DOHH2 (cell line): ENCODE results near the gene TACR2.

Experiments used
- H3F3A ChIP-seq: fragments of 200-600 bp; sonication (generic), shearing (Covaris generic); 2 replicates; pipeline ENCODE4 v1.6.0; 2016; ENCODE audit warnings: antibody characterized with exemption, mild to moderate bottlenecking; ENCODE audit not compliant: control insufficient read depth, insufficient read depth
- H3K27ac ChIP-seq: fragments of 200-600 bp; sonication (generic); 2 replicates; pipeline ENCODE4 v1.5.1; 2014; ENCODE audit warnings: low read depth, mild to moderate bottlenecking, low read length, moderate library complexity
- H3K27me3 ChIP-seq: fragments of 200-600 bp; sonication (generic); 2 replicates; pipeline ENCODE4 v1.6.1; 2014; ENCODE audit warnings: mild to moderate bottlenecking, low read length, mixed read lengths; ENCODE audit not compliant: control insufficient read depth
- H3K36me3 ChIP-seq: fragments of 200-600 bp; sonication (generic); 2 replicates; pipeline ENCODE4 v1.6.1; 2014; ENCODE audit warnings: mild to moderate bottlenecking, low read length, moderate library complexity, mixed read lengths; ENCODE audit not compliant: control insufficient read depth
- H3K4me1 ChIP-seq: fragments of 200-600 bp; sonication (generic); 2 replicates; pipeline ENCODE4 v1.6.1; 2014; ENCODE audit warnings: mild to moderate bottlenecking, low read length, mixed read lengths; ENCODE audit not compliant: control insufficient read depth
- H3K4me2 ChIP-seq: fragments of 200-600 bp; sonication (generic); 2 replicates; pipeline ENCODE4 v1.6.0; 2014; ENCODE audit warnings: mild to moderate bottlenecking, low read length, moderate library complexity
- H3K4me3 ChIP-seq: fragments of 200-600 bp; sonication (generic); 2 replicates; pipeline ENCODE4 v1.5.1; 2014; ENCODE audit warnings: mild to moderate bottlenecking, low read length, mixed read lengths
- H3K79me2 ChIP-seq: fragments of 200-600 bp; sonication (generic); 2 replicates; pipeline ENCODE4 v1.6.1; 2014; ENCODE audit warnings: mild to moderate bottlenecking, low read length, mixed read lengths; ENCODE audit not compliant: control insufficient read depth
- H3K9me2 ChIP-seq: fragments of 200-600 bp; sonication (generic); replicated peaks from 2 replicates; pipeline ENCODE4 v1.6.1; 2014; ENCODE audit warnings: mild to moderate bottlenecking, low read length, mixed read lengths; ENCODE audit not compliant: control insufficient read depth
- H3K9me3 ChIP-seq: fragments of 200-600 bp; sonication (generic); 2 replicates; pipeline ENCODE4 v1.6.1; 2014; ENCODE audit warnings: antibody characterized with exemption, low read length, mixed read lengths; ENCODE audit not compliant: control insufficient read depth, insufficient read depth
- H4K20me1 ChIP-seq: fragments of 200-600 bp; sonication (generic); 2 replicates; pipeline ENCODE4 v1.6.0; 2014; ENCODE audit warnings: low read depth, mild to moderate bottlenecking, antibody characterized with exemption, low read length, moderate library complexity; ENCODE audit not compliant: control insufficient read depth, insufficient read depth
- EZH2phosphoT487 ChIP-seq: fragments of 200-600 bp; sonication (generic); IDR thresholded peaks from 2 replicates; pipeline ENCODE4 v1.6.1; 2017; ENCODE audit warnings: borderline replicate concordance, mild to moderate bottlenecking, antibody characterized with exemption, low read length, moderate library complexity, mixed read lengths
- TF ChIP-seq, protein P1 (sequence below): fragments of 200-600 bp; sonication (generic); IDR thresholded peaks from one replicate; pipeline ENCODE4 v1.5.1; 2014; ENCODE audit warnings: antibody characterized with exemption, mild to moderate bottlenecking, low read depth, low read length; ENCODE audit not compliant: poor library complexity, severe bottlenecking

Gene TACR2

DNA sequence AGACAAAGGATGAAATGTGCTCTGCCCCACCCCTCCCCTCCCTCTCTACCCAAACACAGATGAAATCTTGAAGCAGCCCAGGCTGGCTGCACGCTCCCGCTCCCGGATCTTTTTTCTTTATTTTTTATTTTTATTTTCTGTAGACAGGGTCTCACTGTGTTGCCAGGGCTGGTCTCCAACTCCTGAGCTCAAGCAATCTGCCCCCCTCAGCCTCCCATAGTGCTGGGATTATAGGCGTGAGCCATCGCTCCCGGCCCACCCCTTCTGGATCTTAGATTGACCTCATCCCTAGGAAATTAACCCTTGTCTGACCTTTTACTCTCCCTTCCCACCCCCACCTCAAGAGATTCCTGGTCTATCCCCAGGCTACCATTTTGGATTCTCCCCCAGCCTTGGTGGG lies 14.3 kb downstream of the TACR2 start:
- Histone ChIP-seq H3K4me1 (no peaks in the 10 kb centered on the region), H3F3A (no peaks in the 10 kb centered on the region), H4K20me1 (no peaks in the 10 kb centered on the region), H3K9me2 (no peaks in the 10 kb centered on the region), H3K4me2 (no peak overlapping the region), H3K27me3 (no peaks in the 10 kb centered on the region), H3K79me2 (no peaks in the 10 kb centered on the region), H3K36me3 (peaks cover 27% of the 10 kb centered on the region), H3K27ac (no peak overlapping the region), H3K9me3 (no peaks in the 10 kb centered on the region), H3K4me3 (no peak overlapping the region)
- TF ChIP-seq EZH2phosphoT487, result no peak
- TF ChIP-seq, protein P1, sequence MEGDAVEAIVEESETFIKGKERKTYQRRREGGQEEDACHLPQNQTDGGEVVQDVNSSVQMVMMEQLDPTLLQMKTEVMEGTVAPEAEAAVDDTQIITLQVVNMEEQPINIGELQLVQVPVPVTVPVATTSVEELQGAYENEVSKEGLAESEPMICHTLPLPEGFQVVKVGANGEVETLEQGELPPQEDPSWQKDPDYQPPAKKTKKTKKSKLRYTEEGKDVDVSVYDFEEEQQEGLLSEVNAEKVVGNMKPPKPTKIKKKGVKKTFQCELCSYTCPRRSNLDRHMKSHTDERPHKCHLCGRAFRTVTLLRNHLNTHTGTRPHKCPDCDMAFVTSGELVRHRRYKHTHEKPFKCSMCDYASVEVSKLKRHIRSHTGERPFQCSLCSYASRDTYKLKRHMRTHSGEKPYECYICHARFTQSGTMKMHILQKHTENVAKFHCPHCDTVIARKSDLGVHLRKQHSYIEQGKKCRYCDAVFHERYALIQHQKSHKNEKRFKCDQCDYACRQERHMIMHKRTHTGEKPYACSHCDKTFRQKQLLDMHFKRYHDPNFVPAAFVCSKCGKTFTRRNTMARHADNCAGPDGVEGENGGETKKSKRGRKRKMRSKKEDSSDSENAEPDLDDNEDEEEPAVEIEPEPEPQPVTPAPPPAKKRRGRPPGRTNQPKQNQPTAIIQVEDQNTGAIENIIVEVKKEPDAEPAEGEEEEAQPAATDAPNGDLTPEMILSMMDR, result no peak

DNA sequence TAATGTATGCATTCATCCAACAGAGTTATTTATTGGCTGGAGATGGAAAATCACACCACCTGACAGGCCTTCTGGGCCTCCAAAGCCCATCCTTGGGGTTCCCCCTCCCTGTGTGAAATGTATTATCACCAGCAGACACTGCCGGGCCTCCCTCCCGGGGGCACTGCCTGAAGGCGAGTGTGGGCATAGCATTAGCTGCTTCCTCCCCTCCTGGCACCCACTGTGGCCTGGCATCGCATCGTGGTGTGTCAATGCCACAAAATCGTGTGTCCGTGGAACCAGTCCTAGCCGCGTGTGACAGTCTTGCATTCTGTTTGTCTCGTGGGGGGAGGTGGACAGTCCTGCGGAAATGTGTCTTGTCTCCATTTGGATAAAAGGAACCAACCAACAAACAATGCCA lies 15.3 kb downstream of the TACR2 start:
- H3K79me2 ChIP-seq, result no peaks in the 10 kb centered on the region
- no peaks in the 10 kb centered on the region for H3K4me1 ChIP-seq
- no peaks in the 10 kb centered on the region for H3K9me2 ChIP-seq
- peaks cover 30% of the 10 kb centered on the region for H3K36me3 ChIP-seq
- no peak for TF ChIP-seq EZH2phosphoT487
- TF ChIP-seq, protein P1, result no peak
- no peak overlapping the region for H3K4me2 ChIP-seq
- no peaks in the 10 kb centered on the region for H3K27me3 ChIP-seq
- no peak overlapping the region for H3K4me3 ChIP-seq
- H3K27ac ChIP-seq, result no peak overlapping the region
- no peaks in the 10 kb centered on the region for H3F3A ChIP-seq
- no peaks in the 10 kb centered on the region for H4K20me1 ChIP-seq
- no peaks in the 10 kb centered on the region for H3K9me3 ChIP-seq

DNA sequence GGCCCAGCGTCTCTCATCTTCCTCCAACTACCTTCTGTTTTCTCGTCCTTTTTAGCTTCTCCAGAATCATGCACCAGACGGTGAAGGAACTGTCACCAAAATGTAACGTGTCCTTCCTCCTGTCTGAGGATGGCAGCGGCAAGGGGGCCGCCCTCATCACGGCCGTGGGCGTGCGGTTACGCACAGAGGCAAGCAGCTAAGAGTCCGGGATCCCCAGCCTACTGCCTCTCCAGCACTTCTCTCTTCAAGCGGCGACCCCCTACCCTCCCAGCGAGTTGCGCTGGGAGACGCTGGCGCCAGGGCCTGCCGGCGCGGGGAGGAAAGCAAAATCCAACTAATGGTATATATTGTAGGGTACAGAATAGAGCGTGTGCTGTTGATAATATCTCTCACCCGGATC lies 15.8 kb downstream of the TACR2 start:
- no peaks in the 10 kb centered on the region for H3K9me2 ChIP-seq
- no peak overlapping the region for H3K4me3 ChIP-seq
- no peaks in the 10 kb centered on the region for H3K27me3 ChIP-seq
- H3K9me3 ChIP-seq, result no peaks in the 10 kb centered on the region
- H3K4me2 ChIP-seq, result no peak overlapping the region
- no peaks in the 10 kb centered on the region for H4K20me1 ChIP-seq
- no peak overlapping the region for H3K27ac ChIP-seq
- no peaks in the 10 kb centered on the region for H3K79me2 ChIP-seq
- H3K36me3 ChIP-seq, result peaks cover 30% of the 10 kb centered on the region
- H3K4me1 ChIP-seq, result no peaks in the 10 kb centered on the region
- no peaks in the 10 kb centered on the region for H3F3A ChIP-seq
- TF ChIP-seq EZH2phosphoT487, result no peak
- TF ChIP-seq, protein P1, result no peak

DNA sequence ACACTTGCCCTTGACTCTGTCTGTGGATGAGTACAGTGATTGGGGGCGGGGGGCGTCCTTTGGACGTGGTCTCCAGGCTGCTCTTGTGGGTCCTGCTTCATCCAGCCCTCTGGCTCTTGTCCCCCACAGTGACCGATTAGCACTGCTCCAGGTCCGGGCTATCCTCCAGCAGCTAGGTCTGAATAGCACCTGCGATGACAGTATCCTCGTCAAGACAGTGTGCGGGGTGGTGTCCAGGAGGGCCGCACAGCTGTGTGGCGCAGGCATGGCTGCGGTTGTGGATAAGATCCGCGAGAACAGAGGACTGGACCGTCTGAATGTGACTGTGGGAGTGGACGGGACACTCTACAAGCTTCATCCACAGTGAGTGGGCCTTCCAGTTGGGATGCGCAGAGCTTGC lies 18.3 kb downstream of the TACR2 start:
- H4K20me1 ChIP-seq, result no peaks in the 10 kb centered on the region
- no peak overlapping the region for H3K4me3 ChIP-seq
- no peaks in the 10 kb centered on the region for H3F3A ChIP-seq
- no peaks in the 10 kb centered on the region for H3K9me2 ChIP-seq
- H3K4me2 ChIP-seq, result no peak overlapping the region
- no peaks in the 10 kb centered on the region for H3K9me3 ChIP-seq
- H3K4me1 ChIP-seq, result no peaks in the 10 kb centered on the region
- no peak for TF ChIP-seq EZH2phosphoT487
- TF ChIP-seq, protein P1, result no peak
- H3K79me2 ChIP-seq, result no peaks in the 10 kb centered on the region
- H3K27me3 ChIP-seq, result no peaks in the 10 kb centered on the region
- H3K36me3 ChIP-seq, result peaks cover 40% of the 10 kb centered on the region
- no peak overlapping the region for H3K27ac ChIP-seq
